Loucy (cell line): Measurements from ENCODE around the gene SGIP1.

Experiments used
- H2AFZ ChIP-seq: fragments of 200-600 bp; sonication (generic); 2 replicates; pipeline ENCODE4 v1.6.0; 2016; ENCODE audit warnings: antibody characterized with exemption, mild to moderate bottlenecking, low read length, moderate library complexity
- H3F3A ChIP-seq: fragments of 200-600 bp; 2 replicates; pipeline ENCODE4 v1.6.0; 2016; ENCODE audit warnings: antibody characterized with exemption, low read depth, mild to moderate bottlenecking
- H3K27me3 ChIP-seq: fragments of 200-600 bp; sonication (generic); 2 replicates; pipeline ENCODE4 v1.6.1; 2014; ENCODE audit warnings: low read length, mild to moderate bottlenecking; ENCODE audit not compliant: insufficient read depth, poor library complexity, severe bottlenecking
- H3K36me3 ChIP-seq: fragments of 200-600 bp; sonication (generic); 2 replicates; pipeline ENCODE4 v1.6.1; 2016; ENCODE audit warnings: low read length; ENCODE audit not compliant: insufficient read depth
- H3K4me1 ChIP-seq: fragments of 200-600 bp; sonication (generic); 2 replicates; pipeline ENCODE4 v1.5.1; 2014; ENCODE audit warnings: low read length, mild to moderate bottlenecking; ENCODE audit not compliant: insufficient read depth, poor library complexity, severe bottlenecking
- H3K4me2 ChIP-seq: fragments of 200-600 bp; sonication (generic); 2 replicates; pipeline ENCODE4 v1.6.0; 2014; ENCODE audit warnings: antibody characterized with exemption, low read length, low read depth, mild to moderate bottlenecking; ENCODE audit not compliant: poor library complexity, severe bottlenecking
- H3K4me3 ChIP-seq: fragments of 200-600 bp; sonication (generic); 2 replicates; pipeline ENCODE4 v1.5.1; 2014; ENCODE audit warnings: low read length, mild to moderate bottlenecking, mixed read lengths; ENCODE audit not compliant: poor library complexity, severe bottlenecking
- H3K79me2 ChIP-seq: fragments of 200-600 bp; sonication (generic); 2 replicates; pipeline ENCODE4 v1.6.1; 2014; ENCODE audit warnings: low read length; ENCODE audit not compliant: insufficient read depth
- H3K9ac ChIP-seq: fragments of 200-600 bp; sonication (generic); 2 replicates; pipeline ENCODE4 v1.6.0; 2014; ENCODE audit warnings: mild to moderate bottlenecking, low read depth, low read length, moderate library complexity; ENCODE audit not compliant: poor library complexity, severe bottlenecking
- H3K9me2 ChIP-seq: fragments of 200-600 bp; sonication (generic); replicated peaks from 2 replicates; pipeline ENCODE4 v1.6.1; 2016; ENCODE audit warnings: low read depth, low read length, mixed read lengths
- H3K9me3 ChIP-seq: fragments of 200-600 bp; sonication (generic); 2 replicates; pipeline ENCODE4 v1.6.1; 2014; ENCODE audit warnings: mild to moderate bottlenecking, antibody characterized with exemption, low read length, low read depth; ENCODE audit not compliant: insufficient read depth
- H4K20me1 ChIP-seq: fragments of 200-600 bp; sonication (generic); 2 replicates; pipeline ENCODE4 v1.6.0; 2014; ENCODE audit warnings: antibody characterized with exemption, low read length, mild to moderate bottlenecking; ENCODE audit not compliant: insufficient read depth, poor library complexity, severe bottlenecking
- EZH2phosphoT487 ChIP-seq: fragments of 200-600 bp; IDR thresholded peaks from 2 replicates; pipeline ENCODE4 v1.6.1; 2018; ENCODE audit warnings: antibody characterized with exemption, mild to moderate bottlenecking, moderate library complexity, borderline replicate concordance
- TF ChIP-seq, protein P1 (sequence below): fragments of 200-600 bp; sonication (generic); conservative IDR thresholded peaks from 2 replicates; pipeline ENCODE4 v1.5.1; 2014; ENCODE audit warnings: mild to moderate bottlenecking, antibody characterized with exemption, low read length

The SGIP1 gene

DNA sequence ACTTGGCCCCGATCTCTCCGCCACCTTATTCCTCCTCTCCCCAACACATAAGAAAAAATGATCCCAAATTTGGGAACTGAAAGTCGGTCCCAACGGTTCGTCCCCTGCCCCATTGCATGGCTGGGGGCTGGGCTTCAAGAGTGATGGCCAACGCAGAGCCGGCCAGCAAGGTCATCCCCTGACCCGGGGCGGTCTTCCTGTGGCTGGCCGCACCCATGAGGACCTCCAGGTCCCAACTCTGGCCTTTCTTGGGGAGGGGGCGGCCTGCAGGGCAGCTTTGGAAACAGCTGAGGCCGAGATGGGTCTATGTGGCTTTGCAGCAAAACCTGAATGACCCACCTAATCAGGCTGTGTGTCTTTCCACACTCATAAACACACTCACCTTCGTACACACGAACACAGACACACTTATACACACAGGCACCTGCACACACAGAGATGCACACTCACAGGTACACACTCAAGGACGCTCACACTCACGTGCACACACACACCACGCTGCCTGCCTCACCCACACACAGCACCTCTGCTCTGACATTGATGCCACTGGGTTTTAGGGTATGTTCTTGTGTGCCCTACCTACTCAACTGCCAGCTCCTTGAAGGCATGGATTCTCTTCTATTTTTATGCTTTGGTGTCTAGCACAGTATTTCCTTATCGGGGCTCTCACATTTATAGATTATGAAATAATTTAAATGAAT lies 218.9 kb downstream of the SGIP1 start:
- H3K4me1 ChIP-seq = peaks cover 24% of the 10 kb centered on the region
- H2AFZ ChIP-seq = no peak overlapping the region
- H3K4me2 ChIP-seq = no peak overlapping the region
- H3K79me2 ChIP-seq = no peaks in the 10 kb centered on the region
- H3K36me3 ChIP-seq = no peaks in the 10 kb centered on the region
- no peaks in the 10 kb centered on the region for H3K27me3 ChIP-seq
- no peaks in the 10 kb centered on the region for H3F3A ChIP-seq
- H3K9me2 ChIP-seq = no peaks in the 10 kb centered on the region
- H4K20me1 ChIP-seq = no peaks in the 10 kb centered on the region
- no peaks in the 10 kb centered on the region for H3K9me3 ChIP-seq
- TF ChIP-seq, protein P1, sequence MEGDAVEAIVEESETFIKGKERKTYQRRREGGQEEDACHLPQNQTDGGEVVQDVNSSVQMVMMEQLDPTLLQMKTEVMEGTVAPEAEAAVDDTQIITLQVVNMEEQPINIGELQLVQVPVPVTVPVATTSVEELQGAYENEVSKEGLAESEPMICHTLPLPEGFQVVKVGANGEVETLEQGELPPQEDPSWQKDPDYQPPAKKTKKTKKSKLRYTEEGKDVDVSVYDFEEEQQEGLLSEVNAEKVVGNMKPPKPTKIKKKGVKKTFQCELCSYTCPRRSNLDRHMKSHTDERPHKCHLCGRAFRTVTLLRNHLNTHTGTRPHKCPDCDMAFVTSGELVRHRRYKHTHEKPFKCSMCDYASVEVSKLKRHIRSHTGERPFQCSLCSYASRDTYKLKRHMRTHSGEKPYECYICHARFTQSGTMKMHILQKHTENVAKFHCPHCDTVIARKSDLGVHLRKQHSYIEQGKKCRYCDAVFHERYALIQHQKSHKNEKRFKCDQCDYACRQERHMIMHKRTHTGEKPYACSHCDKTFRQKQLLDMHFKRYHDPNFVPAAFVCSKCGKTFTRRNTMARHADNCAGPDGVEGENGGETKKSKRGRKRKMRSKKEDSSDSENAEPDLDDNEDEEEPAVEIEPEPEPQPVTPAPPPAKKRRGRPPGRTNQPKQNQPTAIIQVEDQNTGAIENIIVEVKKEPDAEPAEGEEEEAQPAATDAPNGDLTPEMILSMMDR = no peak
- TF ChIP-seq EZH2phosphoT487 = no peak
- H3K4me3 ChIP-seq = no peak overlapping the region
- no peak overlapping the region for H3K9ac ChIP-seq

DNA sequence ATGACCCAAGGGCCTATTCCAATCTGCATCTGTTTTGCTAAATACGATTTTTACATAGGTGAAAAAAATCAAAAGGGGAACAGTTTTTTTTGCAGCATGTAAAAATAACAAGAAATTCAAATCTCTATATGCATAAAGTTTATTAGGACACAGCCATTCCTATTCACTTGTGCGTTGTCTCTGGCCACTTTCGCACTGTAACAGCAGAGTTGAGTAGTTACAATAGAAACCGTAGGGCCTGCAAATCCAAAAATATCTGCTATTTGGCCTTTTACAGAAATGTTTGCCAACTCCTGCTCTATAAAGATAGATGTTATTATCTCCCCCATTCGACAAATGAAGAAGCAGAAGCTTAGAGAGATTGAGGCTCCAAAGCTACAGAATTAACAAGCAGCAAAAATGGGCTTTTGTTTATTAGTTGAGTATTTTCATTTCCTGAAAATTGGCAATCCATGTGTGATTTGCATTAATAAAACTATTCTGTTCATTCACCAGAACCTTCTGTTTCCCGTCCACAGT lies 223.8 kb downstream of the SGIP1 start:
- H2AFZ ChIP-seq = peak overlapping the region; percentile 74

GRCh38 chr1:66758241-66758755 lies 224.3 kb downstream of the SGIP1 start:
- no peaks in the 10 kb centered on the region for H3F3A ChIP-seq
- no peaks in the 10 kb centered on the region for H3K79me2 ChIP-seq
- H3K9me2 ChIP-seq = no peaks in the 10 kb centered on the region
- TF ChIP-seq, protein P1 = no peak
- no peak for TF ChIP-seq EZH2phosphoT487
- peak overlapping the region; percentile 36 for H3K4me2 ChIP-seq
- H3K9ac ChIP-seq = peak overlapping the region; percentile 2
- peak overlapping the region; percentile 74 for H2AFZ ChIP-seq
- H4K20me1 ChIP-seq = no peaks in the 10 kb centered on the region
- no peaks in the 10 kb centered on the region for H3K36me3 ChIP-seq
- peaks cover 15% of the 10 kb centered on the region for H3K4me1 ChIP-seq
- no peaks in the 10 kb centered on the region for H3K9me3 ChIP-seq
- no peaks in the 10 kb centered on the region for H3K27me3 ChIP-seq
- no peak overlapping the region for H3K4me3 ChIP-seq

More for the DNA sequence above, 223.8 kb downstream of the SGIP1 start:
- no peaks in the 10 kb centered on the region for H3K36me3 ChIP-seq
- no peaks in the 10 kb centered on the region for H3F3A ChIP-seq
- H3K9me2 ChIP-seq = no peaks in the 10 kb centered on the region
- H3K4me3 ChIP-seq = no peak overlapping the region
- peak overlapping the region; percentile 2 for H3K9ac ChIP-seq
- H4K20me1 ChIP-seq = no peaks in the 10 kb centered on the region
- H3K79me2 ChIP-seq = no peaks in the 10 kb centered on the region
- H3K27me3 ChIP-seq = no peaks in the 10 kb centered on the region
- H3K4me2 ChIP-seq = peak overlapping the region; percentile 36
- H3K4me1 ChIP-seq = peaks cover 15% of the 10 kb centered on the region
- TF ChIP-seq, protein P1 = no peak
- TF ChIP-seq EZH2phosphoT487 = no peak
- no peaks in the 10 kb centered on the region for H3K9me3 ChIP-seq
